Gastrocnemius medialis (tissue), 4 donors: ENCODE measurements around the gene CRYBB1. TPM values are rescaled to one million over a fixed set of nuclear protein-coding genes. Genes with fewer than 3 reads are reported as not detected.

Experiments used
- ATAC-seq, 2 donors: fragments of 150-250 bp; one replicate each; pipeline ENCODE4 v1.9.1; 2016
- DNase-seq, 2 donors: peaks; one replicate each; pipeline ENCODE4 v3.0.0-alpha.2; 2019
- H3K27ac ChIP-seq, 4 donors: fragments of 200-600 bp; sonication (generic); 1 replicate in 1 of 4; 2 replicates in 3 of 4; pipeline ENCODE4 v1.5.1; 2016 to 2018; ENCODE audit warnings: mild to moderate bottlenecking in 2 of 4, moderate library complexity in 1 of 4
- H3K27me3 ChIP-seq, 3 donors: fragments of 200-600 bp; sonication (generic) in 2 of 3; 1 replicate in 1 of 3; 2 replicates in 2 of 3; pipeline versions ENCODE4 v1.5.1 to v1.6.0; 2016 to 2019; ENCODE audit warnings: mild to moderate bottlenecking in 1 of 3, moderate library complexity in 1 of 3
- H3K36me3 ChIP-seq, 2 donors: fragments of 200-600 bp; sonication (generic) in 1 of 2; one replicate each; pipeline ENCODE4 v1.5.1; 2017 to 2018
- H3K4me1 ChIP-seq, 2 donors: fragments of 200-600 bp; sonication (generic) in 1 of 2; one replicate each; pipeline ENCODE4 v1.5.1; 2016 to 2017; ENCODE audit warnings: mild to moderate bottlenecking in 2 of 2
- H3K4me3 ChIP-seq, 4 donors: fragments of 200-600 bp; sonication (generic) in 3 of 4; 1 replicate in 1 of 4; 2 replicates in 3 of 4; pipeline ENCODE4 v1.5.1; 2016 to 2019; ENCODE audit warnings: mild to moderate bottlenecking in 2 of 4
- H3K9me3 ChIP-seq, 3 donors: fragments of 200-600 bp; sonication (generic) in 2 of 3; 1 replicate in 1 of 3; 2 replicates in 2 of 3; pipeline ENCODE4 v1.5.1; 2016 to 2019
- CTCF ChIP-seq, 5 experiments: fragments of 450-650 bp in 3 of 5; fragments of 200-600 bp in 2 of 5; sonication (generic) in 2 of 5; IDR thresholded peaks in 4 of 5; conservative IDR thresholded peaks in 1 of 5; 1 replicate in 4 of 5; 2 replicates in 1 of 5; pipeline ENCODE4 v1.5.1; 2016 to 2019; ENCODE audit warnings: antibody characterized with exemption in 5 of 5, mild to moderate bottlenecking in 3 of 5, moderate library complexity in 3 of 5
- POLR2A ChIP-seq, 2 donors: fragments of 450-650 bp; IDR thresholded peaks; one replicate each; pipeline ENCODE4 v1.6.1; 2017; ENCODE audit warnings: antibody characterized with exemption in 2 of 2, mild to moderate bottlenecking in 2 of 2, moderate library complexity in 2 of 2
- in situ Hi-C, 4 donors: fragments of 200-750 bp; cut with MboI; loops; one replicate each; pipeline versions ENCODE4 v1.15.0 to v1.8.0; 2017; ENCODE audit warnings: low sequenced_read_pairs in 4 of 4
- intact Hi-C: fragments of 100-400 bp; cut with DNase I; formaldehyde crosslinking; loops from one replicate; pipeline ENCODE4 v1.15.1; 2023; ENCODE audit warnings: low total_unique reads
- total RNA-seq, 4 donors: library from RNA; depleted of rRNA; stranded (reverse); fragments of >200 nt; gene quantifications; one replicate each; pipeline versions ENCODE4 v1.1.0 to v1.2.3, GENCODE V29; 2016

The CRYBB1 gene
- total RNA-seq, 4 donors from 2014 or later = 0.97 TPM; not detected in 3

- peaks cover 29 to 34% of the 10 kb centered on the region in 2 donors for H3K4me1 ChIP-seq
- no peak for TF ChIP-seq CTCF (IDR thresholded peaks at IDR 0.05 in 4 of 5, conservative IDR thresholded peaks at IDR 0.05 in 1 of 5)
- TF ChIP-seq POLR2A (IDR thresholded peaks at IDR 0.05) = no peak
- in situ Hi-C loops = loop anchor here in 3 of 4 donors (10.0 kb wide), 2 partner anchors 86 to 96 kb away; partner anchors contain the start of genes HPS4 (in 2 of the 3) and SRRD (in 2 of the 3)
Measured at GRCh38 chr22:26581026-26581425, 36.8 kb downstream of the CRYBB1 start.

GRCh38 chr22:26580240-26580962 lies 37.4 kb downstream of the CRYBB1 start:
- in situ Hi-C loops (loop anchor here in 3 of 4 donors (10.0 kb wide), 2 partner anchors 86 to 96 kb away; partner anchors contain the start of genes HPS4 (in 2 of the 3) and SRRD (in 2 of the 3)), intact Hi-C loops (no loop called here)
- Histone ChIP-seq H3K4me1 (peaks cover 34% of the 10 kb centered on the region in 2 donors), H3K27me3 (no peaks in the 10 kb centered on the region), H3K9me3 (no peaks in the 10 kb centered on the region), H3K27ac (no peak overlapping the region), H3K4me3 (no peak overlapping the region), H3K36me3 (peaks cover 0 to 13% of the 10 kb centered on the region in 2 donors)
- TF ChIP-seq CTCF (IDR thresholded peaks at IDR 0.05 in 4 of 5, conservative IDR thresholded peaks at IDR 0.05 in 1 of 5) (no peak), POLR2A (IDR thresholded peaks at IDR 0.05) (no peak)
- DNase-seq (no peak), ATAC-seq (no peak)

More at GRCh38 chr22:26581026-26581425, 36.8 kb downstream of the CRYBB1 start:
- H3K9me3 ChIP-seq = no peaks in the 10 kb centered on the region
- no peak for DNase-seq
- H3K4me3 ChIP-seq = no peak overlapping the region
- H3K36me3 ChIP-seq = peaks cover 0 to 13% of the 10 kb centered on the region in 2 donors
- no peaks in the 10 kb centered on the region for H3K27me3 ChIP-seq
- no peak overlapping the region for H3K27ac ChIP-seq
- intact Hi-C loops = no loop called here
- ATAC-seq = no peak

GRCh38 chr22:26579331-26579886 lies 38.4 kb downstream of the CRYBB1 start:
- no peak for DNase-seq
- intact Hi-C loops = no loop called here

GRCh38 chr22:26577081-26577480 lies 40.7 kb downstream of the CRYBB1 start:
- in situ Hi-C loops (no loop called here), intact Hi-C loops (no loop called here)
- no peak overlapping the region for H3K27ac ChIP-seq
- no peak overlapping the region for H3K4me3 ChIP-seq
- peaks cover 30% of the 10 kb centered on the region in 2 donors for H3K4me1 ChIP-seq
- no peaks in the 10 kb centered on the region for H3K27me3 ChIP-seq
- ATAC-seq (no peak), DNase-seq (no peak)
- peaks cover 0 to 5% of the 10 kb centered on the region in 2 donors for H3K36me3 ChIP-seq
- H3K9me3 ChIP-seq = no peaks in the 10 kb centered on the region
- TF ChIP-seq POLR2A (IDR thresholded peaks at IDR 0.05) = no peak
- TF ChIP-seq CTCF (IDR thresholded peaks at IDR 0.05 in 4 of 5, conservative IDR thresholded peaks at IDR 0.05 in 1 of 5) = no peak

More at GRCh38 chr22:26579331-26579886, 38.4 kb downstream of the CRYBB1 start:
- no peak overlapping the region for H3K4me3 ChIP-seq
- in situ Hi-C loops = no loop called here
- no peaks in the 10 kb centered on the region for H3K27me3 ChIP-seq
- no peak for ATAC-seq
- H3K27ac ChIP-seq = no peak overlapping the region
- TF ChIP-seq CTCF (IDR thresholded peaks at IDR 0.05 in 4 of 5, conservative IDR thresholded peaks at IDR 0.05 in 1 of 5) (no peak), POLR2A (IDR thresholded peaks at IDR 0.05) (no peak)
- no peaks in the 10 kb centered on the region for H3K9me3 ChIP-seq
- peaks cover 0 to 13% of the 10 kb centered on the region in 2 donors for H3K36me3 ChIP-seq
- peaks cover 27 to 30% of the 10 kb centered on the region in 2 donors for H3K4me1 ChIP-seq
